ENCODE data around the gene PRKAG2.

Gene PRKAG2

GRCh38 chr7:151721694-151722093 is 155.2 kb downstream of the PRKAG2 start:
- no peak for DNase-seq (ENCODE audit: low read depth)
- no peak overlapping the region for H3K4me3 ChIP-seq (ENCODE audit: low read depth, low read length)
- TF ChIP-seq CTCF (IDR thresholded peaks at IDR 0.05; ENCODE audit: insufficient read depth, low read depth, low read length, missing control alignments) = no peak

- DNase-seq (ENCODE audit: low read depth) = no peak
- TF ChIP-seq CTCF (IDR thresholded peaks at IDR 0.05; ENCODE audit: insufficient read depth, low read depth, low read length, missing control alignments) = no peak
Measured at GRCh38 chr7:151721236-151721635, 155.7 kb downstream of the PRKAG2 start.

GRCh38 chr7:151720280-151720679 is 156.6 kb downstream of the PRKAG2 start:
- no peak overlapping the region for H3K4me3 ChIP-seq (ENCODE audit: low read depth, low read length)
- no peak for TF ChIP-seq CTCF (IDR thresholded peaks at IDR 0.05; ENCODE audit: insufficient read depth, low read depth, low read length, missing control alignments)
- DNase-seq (ENCODE audit: low read depth) = no peak

More at GRCh38 chr7:151721236-151721635, 155.7 kb downstream of the PRKAG2 start:
- no peak overlapping the region for H3K4me3 ChIP-seq (ENCODE audit: low read depth, low read length)

- DNase-seq (ENCODE audit: low read depth) = no peak
- no peak overlapping the region for H3K4me3 ChIP-seq (ENCODE audit: low read depth, low read length)
- TF ChIP-seq CTCF (IDR thresholded peaks at IDR 0.05; ENCODE audit: insufficient read depth, low read depth, low read length, missing control alignments) = no peak
Measured at GRCh38 chr7:151719897-151720242, 157.0 kb downstream of the PRKAG2 start.

- no peak overlapping the region for H3K4me3 ChIP-seq (ENCODE audit: low read depth, low read length)
- no peak for DNase-seq (ENCODE audit: low read depth)
- no peak for TF ChIP-seq CTCF (IDR thresholded peaks at IDR 0.05; ENCODE audit: insufficient read depth, low read depth, low read length, missing control alignments)
Measured at GRCh38 chr7:151719031-151719896, 157.7 kb downstream of the PRKAG2 start.

- no peak overlapping the region for H3K4me3 ChIP-seq (ENCODE audit: low read depth, low read length)
- no peak for TF ChIP-seq CTCF (IDR thresholded peaks at IDR 0.05; ENCODE audit: insufficient read depth, low read depth, low read length, missing control alignments)
- DNase-seq (ENCODE audit: low read depth) = no peak
Measured at GRCh38 chr7:151717918-151718317, 159.0 kb downstream of the PRKAG2 start.

GRCh38 chr7:151717415-151717814 is 159.5 kb downstream of the PRKAG2 start:
- no peak for DNase-seq (ENCODE audit: low read depth)
- no peak for TF ChIP-seq CTCF (IDR thresholded peaks at IDR 0.05; ENCODE audit: insufficient read depth, low read depth, low read length, missing control alignments)
- H3K4me3 ChIP-seq (ENCODE audit: low read depth, low read length) = no peak overlapping the region
